Anterior cingulate cortex (tissue), 58 donors: ENCODE measurements around the gene PHAX.
"Not testable (repeated sequence)": the region's sequence is repeated elsewhere in the genome, so short reads cannot be mapped to it uniquely, and the experiment has no call there.

Experiments used
- DNase-seq, 58 donors: peaks; one replicate each; lab custom pipeline; 2025; lab: John Stamatoyannopoulos, UW

The PHAX gene

DNA sequence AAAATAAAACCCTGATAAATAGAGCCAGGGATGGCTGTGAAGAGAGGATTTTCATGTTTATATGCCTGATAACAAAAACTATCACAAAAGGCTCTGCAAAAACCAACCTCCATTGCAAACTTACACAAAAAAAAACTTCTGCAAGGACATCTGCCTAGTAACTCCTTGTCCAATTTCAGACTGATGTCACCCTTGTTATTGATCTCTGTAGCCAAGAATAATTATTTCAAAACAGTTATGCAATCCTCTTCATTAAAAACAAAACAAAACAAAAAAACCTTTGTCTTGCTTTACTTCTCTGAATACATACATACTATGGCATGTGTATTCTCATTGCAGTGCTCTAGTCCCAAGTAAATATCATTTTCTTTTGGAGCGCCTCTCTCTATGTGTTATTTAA is 49.7 kb downstream of the PHAX start:
- DNase-seq: no peak

DNA sequence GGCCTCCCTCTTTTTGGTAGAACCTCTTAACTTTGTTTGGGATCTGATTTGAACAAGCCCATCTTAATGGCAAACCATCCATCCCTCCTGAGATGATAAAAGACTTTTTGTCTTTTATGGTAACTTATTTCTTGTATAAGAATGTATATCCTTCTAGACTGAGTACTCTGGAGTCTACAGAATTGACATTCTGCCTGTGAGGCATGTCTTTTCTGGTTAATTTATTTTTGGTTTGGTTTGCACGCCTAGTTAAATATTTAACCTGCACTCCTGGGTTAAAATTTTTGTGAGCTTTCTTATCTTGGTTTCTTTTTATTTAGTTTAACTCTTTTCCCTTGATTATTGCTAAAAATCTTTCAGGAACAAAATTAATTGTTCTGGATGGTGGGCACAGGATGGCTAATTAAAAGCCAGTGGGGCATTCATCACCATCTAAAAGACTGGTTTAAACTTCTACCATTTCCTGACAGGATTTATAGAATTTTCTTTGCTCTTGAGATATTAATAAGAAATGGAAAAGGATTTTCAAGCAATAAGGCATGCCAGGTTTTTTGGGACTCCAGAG is 50.3 kb downstream of the PHAX start:
- DNase-seq: no peak

DNA sequence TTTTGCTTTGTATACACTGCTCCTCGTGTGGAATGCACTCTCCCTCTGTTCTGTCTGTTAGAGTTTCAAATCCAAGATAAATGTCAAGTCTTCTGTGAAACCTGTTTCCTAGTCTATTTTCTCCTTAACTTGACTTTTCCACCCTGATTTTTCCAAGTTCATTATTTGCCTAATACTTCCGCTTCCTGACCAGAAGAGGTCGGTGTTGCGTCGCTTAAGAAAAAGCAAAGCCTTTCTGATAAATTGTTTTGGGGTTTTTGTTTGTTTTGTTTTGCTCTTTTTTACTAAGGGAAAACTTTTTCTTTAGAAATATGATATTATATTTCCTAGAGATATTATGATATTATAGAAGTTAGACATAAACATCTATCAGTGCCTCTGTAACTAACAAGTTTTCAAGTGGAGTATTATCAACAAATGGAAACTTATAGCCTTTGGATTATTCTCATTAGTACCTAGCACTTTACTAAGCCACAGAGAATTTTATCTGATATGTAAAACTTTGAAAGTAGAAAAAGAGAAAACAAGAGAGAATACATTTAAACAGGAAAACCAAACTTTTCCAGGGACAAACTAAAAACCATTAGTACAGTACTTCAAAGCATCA is 55.8 kb downstream of the PHAX start:
- DNase-seq: peak in 5 of 58 donors; percentile 1 to 20 (median 2)

DNA sequence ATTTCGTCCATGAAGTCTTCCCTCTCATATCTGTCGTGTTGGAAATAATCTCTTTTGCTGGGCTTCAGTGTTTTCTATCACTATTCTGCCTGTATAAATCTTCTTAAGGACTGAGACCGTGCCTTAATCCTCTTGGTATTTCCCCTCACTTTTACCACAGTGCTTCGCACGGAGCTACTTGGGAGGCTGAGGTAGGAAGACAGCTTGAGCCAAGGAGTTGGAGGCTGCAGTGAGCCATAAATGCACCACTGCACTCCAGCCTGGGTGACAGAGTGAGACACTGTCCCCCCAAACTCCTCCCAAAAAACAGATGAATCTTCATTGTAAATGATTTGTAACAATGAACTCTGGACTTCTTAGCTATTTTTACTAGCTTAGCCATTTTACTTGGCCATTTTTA is 57.8 kb downstream of the PHAX start:
- no peak for DNase-seq

DNA sequence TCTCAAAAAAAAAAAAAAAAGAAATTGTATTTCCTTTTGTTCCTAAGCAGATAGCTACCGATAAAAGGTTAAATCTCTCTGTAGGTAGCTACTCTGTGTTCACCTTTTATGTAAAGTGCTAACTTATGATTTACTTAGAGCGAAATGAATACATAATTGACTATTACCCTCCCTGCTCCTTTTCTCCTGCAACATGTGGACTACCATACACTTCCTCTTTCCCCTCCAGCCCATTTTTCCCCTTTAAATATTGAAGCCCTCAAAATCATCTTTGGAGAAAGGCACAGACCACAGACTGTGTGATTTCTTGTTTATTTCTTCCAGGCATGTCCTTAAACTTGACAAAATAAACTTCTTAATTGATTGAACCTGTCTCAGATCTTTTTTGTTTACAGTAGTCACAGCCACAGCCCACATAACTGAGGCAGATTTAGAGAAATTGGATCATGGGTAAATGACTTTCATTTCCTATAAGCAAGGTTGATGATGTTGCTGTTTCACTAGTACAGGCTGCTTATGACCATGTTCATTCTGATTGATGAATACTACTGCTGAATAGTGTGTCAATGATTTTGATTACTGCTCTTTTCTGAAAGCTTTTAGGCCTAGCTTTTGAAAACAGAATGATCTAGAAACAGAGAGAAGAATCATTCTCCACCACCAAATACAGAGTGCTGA is 59.2 kb downstream of the PHAX start:
- DNase-seq: no peak

DNA sequence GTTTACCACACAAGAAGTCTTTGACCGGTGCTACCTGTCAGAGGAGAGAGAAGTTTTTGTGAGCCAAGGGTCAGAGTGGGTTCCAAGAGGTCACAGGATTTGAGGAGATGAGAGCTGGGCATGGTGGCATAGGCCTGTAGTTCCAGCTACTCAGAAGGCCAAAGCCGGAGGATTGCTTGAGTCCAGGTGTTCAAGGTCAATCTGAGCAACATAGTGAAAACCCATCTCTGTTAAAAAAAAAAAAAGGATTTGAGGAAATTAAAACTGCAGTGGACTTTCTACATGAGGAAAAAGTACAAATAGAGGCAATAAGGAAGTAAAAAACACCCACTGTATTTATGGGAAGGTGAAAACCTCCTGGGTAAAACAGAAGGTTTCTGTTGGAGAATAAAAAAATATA is 63.8 kb downstream of the PHAX start:
- DNase-seq: no peak

DNA sequence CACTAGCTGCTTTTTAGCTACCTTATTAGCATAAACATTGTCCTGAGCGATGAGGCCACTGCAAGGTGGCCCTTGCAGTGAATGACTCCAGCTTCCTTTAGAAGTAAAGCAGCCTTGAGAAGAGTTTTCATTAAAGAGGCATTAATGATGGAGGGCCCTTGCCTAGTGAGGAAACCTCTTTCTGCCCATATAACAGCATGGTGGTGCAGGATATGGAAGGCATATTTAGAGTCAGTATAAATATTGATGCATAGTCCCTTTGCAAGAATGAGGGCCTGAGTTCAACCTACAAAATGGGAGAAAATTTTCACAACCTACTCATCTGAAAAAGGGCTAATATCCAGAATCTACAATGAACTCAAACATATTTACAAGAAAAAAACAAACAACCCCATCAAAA is 69.4 kb downstream of the PHAX start:
- DNase-seq: not testable (repeated sequence)

DNA sequence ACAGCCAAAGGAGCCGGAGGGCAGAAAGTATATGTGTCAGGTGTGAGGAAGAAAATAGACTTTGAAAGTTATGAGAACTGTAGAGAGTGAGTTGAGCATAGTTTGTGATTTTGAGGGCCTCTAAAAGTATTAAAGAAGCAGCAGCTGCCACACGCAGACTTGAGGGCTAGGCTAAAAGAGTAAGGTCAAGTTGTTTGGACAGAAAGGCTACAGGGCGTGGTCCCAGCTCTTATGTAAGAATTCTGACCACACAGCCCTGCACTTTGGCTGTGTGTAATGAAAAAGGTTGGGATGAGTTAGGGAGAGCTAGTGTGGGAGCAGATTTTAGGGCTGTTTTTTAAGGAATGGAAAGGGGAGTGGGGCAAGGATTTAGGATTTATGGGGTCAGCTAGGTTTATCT is 70.9 kb downstream of the PHAX start:
- not testable (repeated sequence) for DNase-seq

DNA sequence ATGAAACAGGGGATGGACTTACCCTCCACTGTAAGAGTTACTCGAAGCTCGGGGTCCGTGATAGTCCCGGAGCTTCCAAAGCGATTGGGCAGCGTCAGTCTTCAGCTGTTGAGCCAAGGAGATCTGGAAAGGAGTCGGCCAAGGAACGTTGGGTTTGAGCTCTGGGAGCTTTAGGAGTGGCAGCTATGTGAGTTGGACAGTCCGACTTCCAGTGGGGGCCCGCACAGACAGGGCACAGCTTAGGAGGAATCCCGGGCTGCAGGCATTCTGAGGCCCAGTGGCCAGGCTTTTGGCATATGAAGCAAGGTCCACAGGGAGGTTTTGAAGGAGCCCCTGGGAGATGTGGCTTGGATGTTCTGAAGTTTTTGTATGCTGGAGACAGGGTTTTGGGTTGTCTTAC is 72.7 kb downstream of the PHAX start:
- DNase-seq: no peak

DNA sequence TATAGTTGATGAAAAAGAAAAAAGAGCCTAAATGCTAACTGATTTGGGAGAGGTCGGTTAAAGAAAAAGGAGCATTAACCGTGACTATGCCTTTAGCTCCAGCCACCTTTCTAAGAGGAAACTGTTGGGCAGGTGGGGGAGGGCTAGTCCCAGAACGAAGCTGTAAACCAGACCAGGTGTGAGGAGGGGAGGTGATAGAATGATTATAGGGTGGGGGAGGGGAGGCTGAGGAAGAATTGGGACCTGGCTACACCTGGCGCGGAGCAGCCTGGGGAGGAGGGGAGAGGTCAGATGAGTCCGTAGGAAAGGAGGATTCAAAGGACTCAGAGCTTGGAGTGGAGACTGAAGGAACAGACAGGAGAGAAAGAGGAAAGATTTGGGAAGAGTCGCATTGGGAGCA is 73.4 kb downstream of the PHAX start:
- DNase-seq: no peak

DNA sequence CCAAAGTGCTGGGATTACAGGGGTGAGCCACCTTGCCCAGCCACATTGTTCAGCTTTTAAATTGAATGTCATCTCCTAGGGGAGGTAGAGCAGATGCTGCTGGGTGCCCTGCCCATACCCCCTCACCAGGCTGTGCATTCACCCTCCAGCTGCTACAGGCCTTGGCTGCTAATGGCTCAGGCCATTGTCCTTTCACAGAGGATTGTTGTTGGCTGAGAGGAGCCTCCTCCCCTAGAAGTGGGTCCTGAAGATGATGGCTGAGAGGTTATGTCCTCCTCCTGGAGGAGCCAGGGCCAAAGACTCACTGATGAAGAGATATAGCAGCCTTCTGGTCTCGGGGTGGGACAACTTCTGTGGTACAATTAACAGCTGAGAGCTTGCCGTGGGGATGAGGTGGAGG is 74.6 kb downstream of the PHAX start:
- no peak for DNase-seq

DNA sequence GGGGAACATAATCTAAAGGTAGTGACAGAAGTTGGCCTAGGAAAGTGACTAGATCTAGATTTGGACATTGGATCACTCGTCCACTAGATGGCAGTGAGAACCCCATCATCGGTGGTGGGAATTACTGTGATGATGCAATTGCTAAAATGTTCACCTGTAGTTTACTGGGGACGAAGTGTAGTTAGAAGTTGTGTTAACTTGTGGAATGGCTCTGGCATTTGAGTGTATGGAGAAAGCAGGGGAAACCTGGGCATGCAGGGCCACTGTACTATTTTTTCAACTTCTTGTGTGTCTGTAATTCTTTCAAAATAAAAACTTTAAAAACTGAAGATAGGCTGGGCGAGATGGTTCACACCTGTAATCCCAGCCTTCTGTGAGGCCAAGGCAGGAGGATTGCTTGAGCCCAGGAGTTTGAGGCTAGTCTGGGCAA is 75.5 kb downstream of the PHAX start:
- DNase-seq: peak in 43 of 58 donors; percentile 0 to 60 (median 13)
